Stimulated activated CD8-positive, alpha-beta memory T cell treated with anti-CD3 and anti-CD28 coated beads, Interleukin-4, amount 100 ng/mL, for 24 hours (primary cell): ENCODE data around the gene MRPL43.
"Not testable (repeated sequence)": the region's sequence is repeated elsewhere in the genome, so short reads cannot be mapped to it uniquely, and the experiment has no call there.

Experiments
- DNase-seq: peaks from one replicate; pipeline ENCODE4 v3.0.0-alpha.2; 2020; ENCODE audit warnings: low read depth

Gene MRPL43

GRCh38 chr10:100982916-100983830, 4.1 kb downstream of the MRPL43 start:
- DNase-seq = no peak

GRCh38 chr10:100981178-100981772, 6.0 kb downstream of the MRPL43 start:
- DNase-seq = no peak

- DNase-seq = no peak
Measured at GRCh38 chr10:100980711-100981110, 6.6 kb downstream of the MRPL43 start.

- no peak for DNase-seq
Measured at GRCh38 chr10:100980311-100980710, 7.0 kb downstream of the MRPL43 start.

GRCh38 chr10:100979791-100980272, 7.5 kb downstream of the MRPL43 start:
- DNase-seq = no peak

- DNase-seq = no peak
Measured at GRCh38 chr10:100978901-100979195, 8.4 kb downstream of the MRPL43 start.

- no peak for DNase-seq
Measured at GRCh38 chr10:100978121-100978900, 9.0 kb downstream of the MRPL43 start.

GRCh38 chr10:100977436-100977835, 9.9 kb downstream of the MRPL43 start:
- no peak for DNase-seq

GRCh38 chr10:100976906-100977305, 10.4 kb downstream of the MRPL43 start:
- DNase-seq = no peak

- DNase-seq = not testable (repeated sequence)
Measured at GRCh38 chr10:100975397-100975796, 11.9 kb downstream of the MRPL43 start.

- no peak for DNase-seq
Measured at GRCh38 chr10:100972904-100973535, 14.3 kb downstream of the MRPL43 start.

- no peak for DNase-seq
Measured at GRCh38 chr10:100972115-100972903, 15.0 kb downstream of the MRPL43 start.

- no peak for DNase-seq
Measured at GRCh38 chr10:100970914-100971811, 16.1 kb downstream of the MRPL43 start.

GRCh38 chr10:100970076-100970913, 17.0 kb downstream of the MRPL43 start:
- DNase-seq = peak; percentile 21

- peak; percentile 22 for DNase-seq
Measured at GRCh38 chr10:100969187-100970075, 17.9 kb downstream of the MRPL43 start, which contains the start of gene SEMA4G. Gene SEMA4G (plus strand): TSS chr10:100969504. CDS start chr10:100972913, 3,409 bp downstream.

- DNase-seq = no peak
Measured at GRCh38 chr10:100968863-100969186, 18.5 kb downstream of the MRPL43 start.

- DNase-seq = no peak
Measured at GRCh38 chr10:100968062-100968736, 19.1 kb downstream of the MRPL43 start.

- no peak for DNase-seq
Measured at GRCh38 chr10:100967332-100967731, 20.0 kb downstream of the MRPL43 start.
